ENCODE data around the gene DRD4. TPM values are rescaled to one million over a fixed set of nuclear protein-coding genes. Genes with fewer than 3 reads are reported as not detected.

DRD4 gene
- total and polyA plus RNA-seq, 9 of the 15 experiments (the other 6 are each of a cell fraction or from before 2014, with no cell fraction given) = 0.04 to 0.95 (median 0.21) TPM; not detected in 5

- TF ChIP-seq MXD1 (CRISPR knock-in tag; IDR thresholded peaks at IDR 0.05; ENCODE audit: borderline replicate concordance, poor library complexity, severe bottlenecking) = no peak
- TF ChIP-seq ETS1 (conservative IDR thresholded peaks at IDR 0.05; ENCODE audit: control insufficient read depth, low read depth, low read length) = no peak
- TF ChIP-seq MYC (IDR thresholded peaks at IDR 0.05; ENCODE audit: low read depth, low read length) = no peak
- TF ChIP-seq MYC (CRISPR knock-in tag; IDR thresholded peaks at IDR 0.05; ENCODE audit: borderline replicate concordance, low read depth) = no peak
- TF ChIP-seq SFPQ (IDR thresholded peaks at IDR 0.05; ENCODE audit: low read depth, low read length) = no peak
- TF ChIP-seq CCNT2 (IDR thresholded peaks at IDR 0.05; ENCODE audit: borderline replicate concordance, extremely low read depth, insufficient read length, low read depth, low read length) = no peak
- TF ChIP-seq ZNF41 (CRISPR knock-in tag; conservative IDR thresholded peaks at IDR 0.05) = no peak
- no peak for TF ChIP-seq NFXL1 (CRISPR knock-in tag; IDR thresholded peaks at IDR 0.05)
- TF ChIP-seq PHTF2 (CRISPR knock-in tag; IDR thresholded peaks at IDR 0.05) = no peak
- no peak for TF ChIP-seq AFF1 (IDR thresholded peaks at IDR 0.05; ENCODE audit: low read depth in 1 of 2, partially characterized antibody in 2 of 2)
- TF ChIP-seq SMARCB1 (IDR thresholded peaks at IDR 0.05; ENCODE audit: insufficient read length, low read depth) = no peak
- no peak for TF ChIP-seq FOXA3 (CRISPR knock-in tag; conservative IDR thresholded peaks at IDR 0.05 in 1 of 2, IDR thresholded peaks at IDR 0.05 in 1 of 2)
- no peak for TF ChIP-seq PBX2 (CRISPR knock-in tag; IDR thresholded peaks at IDR 0.05; ENCODE audit: low read depth)
- no peak for TF ChIP-seq PBX2 (tag; conservative IDR thresholded peaks at IDR 0.05; ENCODE audit: low read depth)
- no peak for TF ChIP-seq ZNF174 (CRISPR knock-in tag; IDR thresholded peaks at IDR 0.05)
These were observed 23.8 kb downstream of the DRD4 start (continued) for GRCh38 chr11:660681-661444.
